Glutamatergic neuron (in vitro differentiated cells): Measurements from ENCODE around the gene ZSWIM3. TPM values are rescaled to one million over a fixed set of nuclear protein-coding genes. Genes with fewer than 3 reads are reported as not detected.

ENCODE experiments used
- DNase-seq: peaks from one replicate; pipeline ENCODE4 v3.0.0; 2022
- H3K27ac Mint-ChIP-seq: one replicate; pipeline ENCODE4 v1.8.0; 2020; ENCODE audit warnings: mild to moderate bottlenecking, mixed read lengths, inconsistent platforms; ENCODE audit not compliant: unreplicated experiment
- H3K27me3 Mint-ChIP-seq: one replicate; pipeline ENCODE4 v1.8.0; 2020; ENCODE audit warnings: mild to moderate bottlenecking, moderate library complexity, mixed read lengths, inconsistent platforms; ENCODE audit not compliant: unreplicated experiment
- H3K36me3 Mint-ChIP-seq: one replicate; pipeline ENCODE4 v1.8.0; 2020; ENCODE audit warnings: mild to moderate bottlenecking, mixed read lengths, inconsistent platforms; ENCODE audit not compliant: unreplicated experiment
- H3K4me1 Mint-ChIP-seq: one replicate; pipeline ENCODE4 v1.8.0; 2020; ENCODE audit warnings: mild to moderate bottlenecking, low read depth, mixed read lengths, inconsistent platforms; ENCODE audit not compliant: unreplicated experiment
- H3K4me3 Mint-ChIP-seq: one replicate; pipeline ENCODE4 v1.8.0; 2020; ENCODE audit warnings: mild to moderate bottlenecking, mixed read lengths, inconsistent platforms; ENCODE audit not compliant: unreplicated experiment
- H3K9me3 Mint-ChIP-seq: one replicate; pipeline ENCODE4 v1.8.0; 2020; ENCODE audit warnings: mild to moderate bottlenecking, moderate library complexity, mixed read lengths, inconsistent platforms; ENCODE audit not compliant: unreplicated experiment
- total RNA-seq: library from RNA; stranded (reverse); fragmentation: NEBNext Ultra II Directional; extraction: Animal tissue kit (Norgen Biotek cat#: 25700); gene quantifications from one replicate; pipeline ENCODE4 v1.2.1, GENCODE V29; 2021; ENCODE audit not compliant: unreplicated experiment
- TF ChIP-seq, protein P1 (sequence below): fragments of 200-600 bp; sonication (generic); IDR thresholded peaks from one replicate; pipeline ENCODE4 v1.5.0; 2021; ENCODE audit not compliant: partially characterized antibody, unreplicated experiment

ZSWIM3 gene
- total RNA-seq, 1 donor from 2014 or later: 7.9 TPM

DNA sequence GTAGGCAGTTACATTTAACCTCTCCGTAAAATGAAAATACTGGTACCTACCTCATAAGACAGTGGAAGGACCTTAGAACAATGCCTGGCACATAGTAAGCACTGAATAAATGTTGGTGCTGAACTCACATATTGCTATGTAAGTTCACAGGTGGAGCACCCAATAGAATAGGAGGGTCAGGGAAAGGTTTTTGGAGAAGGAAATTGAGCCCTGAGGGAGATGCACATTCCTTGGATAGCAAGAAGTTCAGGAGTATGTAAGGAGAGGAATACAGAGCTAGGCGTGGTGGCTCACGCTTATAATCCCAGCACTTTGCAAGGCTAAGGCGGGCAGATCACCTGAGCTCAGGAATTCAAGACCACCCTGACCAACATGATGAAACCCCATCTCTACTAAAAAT, 37.9 kb upstream of the ZSWIM3 start:
- peaks cover 3% of the 10 kb centered on the region for H3K4me1 Mint-ChIP-seq
- H3K4me3 Mint-ChIP-seq: no peak overlapping the region
- peaks cover 5% of the 10 kb centered on the region for H3K9me3 Mint-ChIP-seq
- peaks cover 9% of the 10 kb centered on the region for H3K27me3 Mint-ChIP-seq
- no peak for DNase-seq
- H3K36me3 Mint-ChIP-seq: no peaks in the 10 kb centered on the region
- TF ChIP-seq, protein P1, sequence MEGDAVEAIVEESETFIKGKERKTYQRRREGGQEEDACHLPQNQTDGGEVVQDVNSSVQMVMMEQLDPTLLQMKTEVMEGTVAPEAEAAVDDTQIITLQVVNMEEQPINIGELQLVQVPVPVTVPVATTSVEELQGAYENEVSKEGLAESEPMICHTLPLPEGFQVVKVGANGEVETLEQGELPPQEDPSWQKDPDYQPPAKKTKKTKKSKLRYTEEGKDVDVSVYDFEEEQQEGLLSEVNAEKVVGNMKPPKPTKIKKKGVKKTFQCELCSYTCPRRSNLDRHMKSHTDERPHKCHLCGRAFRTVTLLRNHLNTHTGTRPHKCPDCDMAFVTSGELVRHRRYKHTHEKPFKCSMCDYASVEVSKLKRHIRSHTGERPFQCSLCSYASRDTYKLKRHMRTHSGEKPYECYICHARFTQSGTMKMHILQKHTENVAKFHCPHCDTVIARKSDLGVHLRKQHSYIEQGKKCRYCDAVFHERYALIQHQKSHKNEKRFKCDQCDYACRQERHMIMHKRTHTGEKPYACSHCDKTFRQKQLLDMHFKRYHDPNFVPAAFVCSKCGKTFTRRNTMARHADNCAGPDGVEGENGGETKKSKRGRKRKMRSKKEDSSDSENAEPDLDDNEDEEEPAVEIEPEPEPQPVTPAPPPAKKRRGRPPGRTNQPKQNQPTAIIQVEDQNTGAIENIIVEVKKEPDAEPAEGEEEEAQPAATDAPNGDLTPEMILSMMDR: no peak
- H3K27ac Mint-ChIP-seq: no peak overlapping the region

DNA sequence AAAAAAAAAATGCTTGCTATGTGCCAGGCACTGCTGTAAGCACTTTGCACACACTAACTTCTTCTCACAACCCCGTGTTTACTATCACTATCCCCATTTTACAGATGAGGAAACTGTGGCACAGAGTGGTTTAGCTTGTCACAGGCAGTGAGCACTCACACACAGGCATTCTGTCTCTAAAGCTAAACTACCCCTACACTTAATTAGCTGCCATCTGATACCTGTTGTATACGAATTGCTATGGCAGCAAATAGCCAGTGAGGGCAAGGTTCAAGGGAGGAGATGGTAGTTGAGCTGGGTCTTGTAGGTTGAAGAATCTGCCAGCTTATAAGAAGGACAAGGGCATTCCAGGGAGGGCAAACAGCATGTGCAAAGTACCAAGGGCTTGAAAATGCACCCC, 35.5 kb upstream of the ZSWIM3 start:
- H3K4me3 Mint-ChIP-seq: no peak overlapping the region
- TF ChIP-seq, protein P1: no peak
- DNase-seq: no peak
- no peaks in the 10 kb centered on the region for H3K36me3 Mint-ChIP-seq
- H3K4me1 Mint-ChIP-seq: no peaks in the 10 kb centered on the region
- H3K27ac Mint-ChIP-seq: no peak overlapping the region
- peaks cover 9% of the 10 kb centered on the region for H3K27me3 Mint-ChIP-seq
- H3K9me3 Mint-ChIP-seq: peaks cover 3% of the 10 kb centered on the region

GRCh38 chr20:45822857-45823256, 34.6 kb upstream of the ZSWIM3 start:
- TF ChIP-seq, protein P1: no peak
- H3K27me3 Mint-ChIP-seq: peaks cover 9% of the 10 kb centered on the region
- H3K27ac Mint-ChIP-seq: no peak overlapping the region
- no peaks in the 10 kb centered on the region for H3K4me1 Mint-ChIP-seq
- no peaks in the 10 kb centered on the region for H3K36me3 Mint-ChIP-seq
- no peak overlapping the region for H3K4me3 Mint-ChIP-seq
- DNase-seq: peak; percentile 50
- H3K9me3 Mint-ChIP-seq: peaks cover 3% of the 10 kb centered on the region

GRCh38 chr20:45823949-45824835, 33.2 kb upstream of the ZSWIM3 start:
- Mint-ChIP-seq H3K4me3 (peak overlapping the region; percentile 49), H3K27ac (no peak overlapping the region), H3K27me3 (peaks cover 9% of the 10 kb centered on the region), H3K4me1 (no peaks in the 10 kb centered on the region), H3K36me3 (no peaks in the 10 kb centered on the region), H3K9me3 (peaks cover 3% of the 10 kb centered on the region)
- TF ChIP-seq, protein P1: no peak
- peak; percentile 45 for DNase-seq

- H3K36me3 Mint-ChIP-seq: no peaks in the 10 kb centered on the region
- H3K27me3 Mint-ChIP-seq: peaks cover 7% of the 10 kb centered on the region
- no peak for DNase-seq
- TF ChIP-seq, protein P1: no peak
- H3K4me3 Mint-ChIP-seq: no peak overlapping the region
- H3K9me3 Mint-ChIP-seq: peaks cover 3% of the 10 kb centered on the region
- no peaks in the 10 kb centered on the region for H3K4me1 Mint-ChIP-seq
- H3K27ac Mint-ChIP-seq: no peak overlapping the region
Observed at GRCh38 chr20:45826381-45827019, 30.9 kb upstream of the ZSWIM3 start.
